HepG2 (cell line): ENCODE measurements around the gene PLEKHA8. TPM values are rescaled to one million over a fixed set of nuclear protein-coding genes. Genes with fewer than 3 reads are reported as not detected.

Experiments used
- AKAP8 ChIP-seq: sonication (generic); formaldehyde crosslinking; IDR thresholded peaks from 2 replicates; pipeline ENCODE4 v1.5.1; 2020; ENCODE audit warnings: mild to moderate bottlenecking, missing genetic modification reagents
- ARID2 ChIP-seq: sonication (generic); formaldehyde crosslinking; IDR thresholded peaks from 2 replicates; pipeline ENCODE4 v1.8.1; 2022; ENCODE audit warnings: mild to moderate bottlenecking, missing genetic modification reagents, borderline replicate concordance
- BORCS8-MEF2B ChIP-seq: sonication (generic); formaldehyde crosslinking; IDR thresholded peaks from 2 replicates; pipeline ENCODE4 v1.8.0; 2022; ENCODE audit warnings: mild to moderate bottlenecking, missing genetic modification reagents
- CENPT ChIP-seq: sonication (generic); formaldehyde crosslinking; IDR thresholded peaks from 2 replicates; pipeline ENCODE4 v1.8.0; 2022; ENCODE audit warnings: low read depth, mild to moderate bottlenecking, moderate library complexity, missing genetic modification reagents
- DR1 ChIP-seq: sonication (generic); formaldehyde crosslinking; IDR thresholded peaks from 2 replicates; pipeline ENCODE4 v1.8.0; 2021; ENCODE audit warnings: mild to moderate bottlenecking, missing genetic modification reagents, inconsistent platforms
- HNRNPUL1 ChIP-seq: fragments of 200-400 bp; formaldehyde crosslinking; IDR thresholded peaks from 2 replicates; pipeline ENCODE4 v1.6.1; 2017; ENCODE audit warnings: low read depth, mild to moderate bottlenecking, low read length, moderate library complexity
- KLF12 ChIP-seq: sonication (generic); formaldehyde crosslinking; IDR thresholded peaks from 2 replicates; pipeline ENCODE4 v1.4.0; 2020; ENCODE audit warnings: missing genetic modification reagents, borderline replicate concordance
- KLF6 ChIP-seq: IDR thresholded peaks from 2 replicates; pipeline ENCODE4 v1.8.0; 2016; ENCODE audit warnings: missing biosample characterization, missing genetic modification reagents
- MYC ChIP-seq: sonication (generic); formaldehyde crosslinking; IDR thresholded peaks from 2 replicates; pipeline ENCODE4 v1.9.0; 2021; ENCODE audit warnings: missing genetic modification reagents, borderline replicate concordance
- RARG ChIP-seq: sonication (generic); formaldehyde crosslinking; IDR thresholded peaks from 2 replicates; pipeline ENCODE4 v1.4.0; 2020; ENCODE audit warnings: low read depth, mild to moderate bottlenecking, missing genetic modification reagents
- RFXANK ChIP-seq: IDR thresholded peaks from 2 replicates; pipeline ENCODE4 v1.6.1; 2016
- RNF2 ChIP-seq: fragments of 450-650 bp; conservative IDR thresholded peaks from 2 replicates; pipeline ENCODE4 v1.6.1; 2016; ENCODE audit warnings: low read depth
- SP5 ChIP-seq: IDR thresholded peaks from 2 replicates; pipeline ENCODE4 v1.6.1; 2016; ENCODE audit warnings: low read depth, borderline replicate concordance
- THYN1 ChIP-seq: sonication (generic); formaldehyde crosslinking; IDR thresholded peaks from 2 replicates; pipeline ENCODE4 v1.8.1; 2023; ENCODE audit warnings: low read depth, mild to moderate bottlenecking, moderate library complexity, missing genetic modification reagents, borderline replicate concordance
- ZEB1 ChIP-seq: IDR thresholded peaks from 2 replicates; pipeline ENCODE4 v1.6.1; 2012; ENCODE audit warnings: mild to moderate bottlenecking, low read depth, inconsistent platforms; ENCODE audit not compliant: insufficient replicate concordance
- ZMYM3 ChIP-seq: sonication (generic); formaldehyde crosslinking; IDR thresholded peaks from 2 replicates; pipeline ENCODE4 v1.5.1; 2020; ENCODE audit warnings: mild to moderate bottlenecking, missing genetic modification reagents
- ZNF337 ChIP-seq: sonication (generic); formaldehyde crosslinking; IDR thresholded peaks from 2 replicates; pipeline ENCODE4 v1.5.1; 2020; ENCODE audit warnings: missing genetic modification reagents, low read depth, mild to moderate bottlenecking, borderline replicate concordance
- ZNF446 ChIP-seq: sonication (generic); formaldehyde crosslinking; IDR thresholded peaks from 2 replicates; pipeline ENCODE4 v1.5.0; 2020; ENCODE audit warnings: mild to moderate bottlenecking, missing genetic modification reagents
- ZNF547 ChIP-seq: sonication (generic); formaldehyde crosslinking; IDR thresholded peaks from 2 replicates; pipeline ENCODE4 v1.5.1; 2020; ENCODE audit warnings: mild to moderate bottlenecking, missing genetic modification reagents
- polyA plus RNA-seq, 8 experiments: library from polyadenylated mRNA; depleted of rRNA in 3 of 8; stranded (reverse) in 7 of 8; unstranded in 1 of 8; fragments of >200 nt; fragmentation: Illumina TruSeq in 4 of 8; extraction: Trizol in 4 of 8; gene quantifications; 2 replicates each; pipeline versions ENCODE4 v1.2.1 to v1.2.3, GENCODE V29; 2011 to 2016; ENCODE audit warnings: low read depth in 4 of 8, missing spikeins in 1 of 8, mixed read lengths in 1 of 8; ENCODE audit not compliant: insufficient read depth in 1 of 8
- total RNA-seq, 5 experiments: library from RNA; depleted of rRNA; stranded (reverse); fragments of >200 nt; fragmentation: Illumina TruSeq; extraction: Trizol; gene quantifications; 2 replicates each; pipeline ENCODE4 v1.2.3, GENCODE V29; 2016; ENCODE audit warnings: low read depth in 1 of 5
- TF ChIP-seq, protein P1 (sequence below): sonication (generic); formaldehyde crosslinking; IDR thresholded peaks from 2 replicates; pipeline ENCODE4 v1.4.0; 2020; ENCODE audit warnings: mild to moderate bottlenecking, missing genetic modification reagents
- TF ChIP-seq, protein P2 (sequence below): sonication (generic); formaldehyde crosslinking; IDR thresholded peaks from 2 replicates; pipeline ENCODE4 v1.8.0; 2022; ENCODE audit warnings: low read depth, missing genetic modification reagents
- TF ChIP-seq, protein P3 (sequence below): sonication (generic); formaldehyde crosslinking; IDR thresholded peaks from 2 replicates; pipeline ENCODE4 v1.8.1; 2023; ENCODE audit warnings: mild to moderate bottlenecking, moderate library complexity, missing genetic modification reagents

PLEKHA8 gene
- total and polyA plus RNA-seq, 2 of the 13 experiments (the other 11 are each of a cell fraction or from before 2014, with no cell fraction given), result 12.5 to 26.4 TPM

DNA sequence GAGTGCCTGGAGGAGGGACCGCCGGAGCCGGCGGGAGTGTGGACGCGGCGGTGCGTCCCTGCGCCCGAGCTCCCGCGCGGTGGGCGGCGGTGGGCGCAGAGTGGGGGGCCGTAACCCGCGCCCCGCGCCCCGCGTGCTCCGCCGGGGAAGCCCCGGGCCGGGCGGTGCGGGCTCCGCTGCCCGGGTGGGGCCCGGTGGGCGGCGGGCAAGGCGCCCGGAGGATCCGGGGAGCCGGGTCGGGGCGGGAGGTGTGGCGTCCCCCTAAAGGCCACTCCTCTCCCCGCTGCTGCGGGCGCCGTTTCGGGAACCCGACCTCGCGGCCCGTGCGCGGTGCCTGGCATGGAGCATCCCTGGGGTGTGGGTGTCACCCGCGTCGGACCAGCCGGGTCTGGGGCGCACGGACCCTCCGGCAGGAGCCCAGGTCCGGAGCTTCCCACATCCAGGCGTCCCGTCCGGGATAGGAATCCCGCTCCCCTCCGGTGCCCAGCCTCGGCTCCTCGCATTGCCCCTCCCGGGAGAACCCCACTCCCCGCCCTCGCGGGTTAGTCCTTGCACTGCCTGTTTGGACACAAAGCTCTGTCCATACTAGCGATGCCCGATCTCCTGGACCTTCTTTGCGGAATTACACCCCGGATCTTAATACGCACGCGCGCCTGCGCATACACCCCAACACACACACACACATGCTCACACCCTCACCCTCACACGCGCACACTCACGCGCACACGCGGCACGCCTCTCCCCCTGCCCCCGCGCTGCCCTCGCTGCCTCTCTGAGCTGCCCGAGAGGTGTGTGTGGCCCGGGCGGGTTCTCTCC, 107.3 kb downstream of the PLEKHA8 start (continued):
- TF ChIP-seq BORCS8-MEF2B (CRISPR knock-in tag), result no peak
- TF ChIP-seq, protein P1, sequence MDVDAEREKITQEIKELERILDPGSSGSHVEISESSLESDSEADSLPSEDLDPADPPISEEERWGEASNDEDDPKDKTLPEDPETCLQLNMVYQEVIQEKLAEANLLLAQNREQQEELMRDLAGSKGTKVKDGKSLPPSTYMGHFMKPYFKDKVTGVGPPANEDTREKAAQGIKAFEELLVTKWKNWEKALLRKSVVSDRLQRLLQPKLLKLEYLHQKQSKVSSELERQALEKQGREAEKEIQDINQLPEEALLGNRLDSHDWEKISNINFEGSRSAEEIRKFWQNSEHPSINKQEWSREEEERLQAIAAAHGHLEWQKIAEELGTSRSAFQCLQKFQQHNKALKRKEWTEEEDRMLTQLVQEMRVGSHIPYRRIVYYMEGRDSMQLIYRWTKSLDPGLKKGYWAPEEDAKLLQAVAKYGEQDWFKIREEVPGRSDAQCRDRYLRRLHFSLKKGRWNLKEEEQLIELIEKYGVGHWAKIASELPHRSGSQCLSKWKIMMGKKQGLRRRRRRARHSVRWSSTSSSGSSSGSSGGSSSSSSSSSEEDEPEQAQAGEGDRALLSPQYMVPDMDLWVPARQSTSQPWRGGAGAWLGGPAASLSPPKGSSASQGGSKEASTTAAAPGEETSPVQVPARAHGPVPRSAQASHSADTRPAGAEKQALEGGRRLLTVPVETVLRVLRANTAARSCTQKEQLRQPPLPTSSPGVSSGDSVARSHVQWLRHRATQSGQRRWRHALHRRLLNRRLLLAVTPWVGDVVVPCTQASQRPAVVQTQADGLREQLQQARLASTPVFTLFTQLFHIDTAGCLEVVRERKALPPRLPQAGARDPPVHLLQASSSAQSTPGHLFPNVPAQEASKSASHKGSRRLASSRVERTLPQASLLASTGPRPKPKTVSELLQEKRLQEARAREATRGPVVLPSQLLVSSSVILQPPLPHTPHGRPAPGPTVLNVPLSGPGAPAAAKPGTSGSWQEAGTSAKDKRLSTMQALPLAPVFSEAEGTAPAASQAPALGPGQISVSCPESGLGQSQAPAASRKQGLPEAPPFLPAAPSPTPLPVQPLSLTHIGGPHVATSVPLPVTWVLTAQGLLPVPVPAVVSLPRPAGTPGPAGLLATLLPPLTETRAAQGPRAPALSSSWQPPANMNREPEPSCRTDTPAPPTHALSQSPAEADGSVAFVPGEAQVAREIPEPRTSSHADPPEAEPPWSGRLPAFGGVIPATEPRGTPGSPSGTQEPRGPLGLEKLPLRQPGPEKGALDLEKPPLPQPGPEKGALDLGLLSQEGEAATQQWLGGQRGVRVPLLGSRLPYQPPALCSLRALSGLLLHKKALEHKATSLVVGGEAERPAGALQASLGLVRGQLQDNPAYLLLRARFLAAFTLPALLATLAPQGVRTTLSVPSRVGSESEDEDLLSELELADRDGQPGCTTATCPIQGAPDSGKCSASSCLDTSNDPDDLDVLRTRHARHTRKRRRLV (CRISPR knock-in tag), result no peak
- no peak for TF ChIP-seq THYN1
- TF ChIP-seq SP5 (CRISPR knock-in tag), result no peak
- no peak for TF ChIP-seq KLF6 (CRISPR knock-in tag)
- TF ChIP-seq ZNF547 (CRISPR knock-in tag), result peak; percentile 47; the same call in 1 of the 2 replicates
- TF ChIP-seq CENPT, result no peak
- peak; percentile 67; the same call in 1 of the 2 replicates for TF ChIP-seq MYC (CRISPR knock-in tag)
- 0 out of 2 replicates have a peak, but pooled peaks have one; percentile 23 for TF ChIP-seq ARID2 (CRISPR knock-in tag)
- TF ChIP-seq RNF2, result no peak
- no peak for TF ChIP-seq DR1
- TF ChIP-seq ZEB1, result no peak
- no peak for TF ChIP-seq AKAP8 (CRISPR knock-in tag)
- TF ChIP-seq, protein P2, sequence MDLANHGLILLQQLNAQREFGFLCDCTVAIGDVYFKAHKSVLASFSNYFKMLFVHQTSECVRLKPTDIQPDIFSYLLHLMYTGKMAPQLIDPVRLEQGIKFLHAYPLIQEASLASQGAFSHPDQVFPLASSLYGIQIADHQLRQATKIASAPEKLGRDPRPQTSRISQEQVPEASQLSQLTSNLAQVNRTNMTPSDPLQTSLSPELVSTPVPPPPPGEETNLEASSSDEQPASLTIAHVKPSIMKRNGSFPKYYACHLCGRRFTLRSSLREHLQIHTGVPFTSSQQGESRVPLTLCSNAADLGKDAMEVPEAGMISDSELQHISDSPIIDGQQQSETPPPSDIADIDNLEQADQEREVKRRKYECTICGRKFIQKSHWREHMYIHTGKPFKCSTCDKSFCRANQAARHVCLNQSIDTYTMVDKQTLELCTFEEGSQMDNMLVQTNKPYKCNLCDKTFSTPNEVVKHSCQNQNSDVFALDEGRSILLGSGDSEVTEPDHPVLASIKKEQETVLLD (CRISPR knock-in tag), result no peak
- TF ChIP-seq KLF12, result no peak
- no peak for TF ChIP-seq ZNF446
- TF ChIP-seq ZNF337 (CRISPR knock-in tag), result no peak
- TF ChIP-seq ZMYM3, result no peak
- no peak for TF ChIP-seq RFXANK (CRISPR knock-in tag)
- TF ChIP-seq RARG (CRISPR knock-in tag), result no peak
- TF ChIP-seq, protein P3, sequence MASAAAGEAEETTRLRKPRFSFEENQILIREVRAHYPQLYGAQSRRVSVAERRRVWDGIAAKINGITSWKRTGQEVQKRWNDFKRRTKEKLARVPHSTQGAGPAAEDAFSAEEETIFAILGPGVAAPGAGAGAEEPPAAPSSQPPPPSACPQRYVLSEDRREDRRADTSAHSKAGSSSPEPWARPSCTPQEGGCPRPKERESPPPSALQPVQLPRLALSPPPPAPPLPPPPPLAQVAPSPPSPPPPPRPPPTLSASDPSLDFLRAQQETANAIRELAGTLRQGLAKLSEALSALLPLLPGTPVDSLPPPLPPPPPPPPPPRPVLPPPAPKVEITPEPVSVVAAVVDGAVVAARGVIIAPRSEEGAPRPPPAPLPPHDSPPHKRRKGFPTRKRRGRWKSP (CRISPR knock-in tag), result peak; percentile 55; the same call in 1 of the 2 replicates
- TF ChIP-seq HNRNPUL1, result no peak
